GM21526 (cell line): ENCODE data around the gene NLK.

ENCODE experiments used
- ATAC-seq: cut with Tn5 transposase; IDR thresholded peaks from one replicate; pipeline ENCODE4 v1.9.1; 2021; ENCODE audit warnings: moderate library complexity; ENCODE audit not compliant: unreplicated experiment, low FRiP score

NLK gene

GRCh38 chr17:28039251-28039650 lies 3.2 kb upstream of the NLK start:
- ATAC-seq, result no peak

GRCh38 chr17:28040406-28040805 lies 2.1 kb upstream of the NLK start:
- ATAC-seq, result no peak

- ATAC-seq, result peak; percentile 85
Observed at GRCh38 chr17:28041068-28041843, 1.2 kb upstream of the NLK start.

- peak; percentile 14 for ATAC-seq
Observed at GRCh38 chr17:28041844-28042656, 427 bp upstream of the NLK start.

- no peak for ATAC-seq
Observed at GRCh38 chr17:28042721-28043291, 329 bp downstream of the NLK start.

- ATAC-seq, result no peak
Observed at GRCh38 chr17:28043296-28043695, 819 bp downstream of the NLK start.

DNA sequence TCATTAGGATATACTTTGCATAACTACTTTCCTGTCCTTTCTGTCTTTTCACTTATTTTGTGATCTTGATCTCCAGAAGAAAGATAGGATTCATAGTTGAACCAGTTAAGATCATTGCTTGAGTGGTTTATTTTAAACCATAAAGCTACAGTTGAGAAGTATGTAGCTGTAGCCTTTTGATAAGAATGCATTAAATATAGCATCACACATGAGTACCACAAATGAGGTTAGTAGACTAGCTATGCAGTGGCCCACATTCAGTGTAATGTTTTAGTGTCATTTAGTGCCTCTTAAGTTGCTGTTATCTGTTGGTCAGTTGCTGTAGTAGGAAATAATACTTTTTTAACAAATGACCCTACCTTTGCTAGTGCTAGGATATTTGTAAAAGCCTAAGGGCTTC lies 1.3 kb downstream of the NLK start:
- no peak for ATAC-seq

DNA sequence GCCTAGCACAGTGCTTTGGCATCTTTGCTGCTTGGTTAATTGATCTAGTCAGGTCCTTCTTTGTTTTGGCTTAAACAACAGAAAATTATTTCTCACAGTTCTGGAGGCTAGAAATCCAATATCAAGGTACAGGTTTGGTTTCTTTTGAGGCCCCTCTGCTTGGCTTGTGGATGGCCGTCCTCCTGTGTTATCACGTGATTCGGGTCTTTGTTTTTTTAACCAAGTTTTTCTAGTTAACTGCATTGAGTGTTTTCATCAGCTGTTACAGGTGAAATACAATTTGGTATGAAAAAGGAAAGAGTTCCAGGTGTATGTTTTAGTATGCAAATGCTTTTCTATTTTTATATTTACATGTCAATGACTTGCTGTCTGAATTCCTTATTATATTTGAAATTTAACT lies 2.8 kb downstream of the NLK start:
- no peak for ATAC-seq

- ATAC-seq, result no peak
Observed at GRCh38 chr17:28046034-28046825, 3.8 kb downstream of the NLK start.

- ATAC-seq, result no peak
Observed at GRCh38 chr17:28047806-28048205, 5.3 kb downstream of the NLK start.

- ATAC-seq, result no peak
Observed at GRCh38 chr17:28049071-28049470, 6.6 kb downstream of the NLK start.

- ATAC-seq, result no peak
Observed at GRCh38 chr17:28053044-28053670, 10.7 kb downstream of the NLK start.

DNA sequence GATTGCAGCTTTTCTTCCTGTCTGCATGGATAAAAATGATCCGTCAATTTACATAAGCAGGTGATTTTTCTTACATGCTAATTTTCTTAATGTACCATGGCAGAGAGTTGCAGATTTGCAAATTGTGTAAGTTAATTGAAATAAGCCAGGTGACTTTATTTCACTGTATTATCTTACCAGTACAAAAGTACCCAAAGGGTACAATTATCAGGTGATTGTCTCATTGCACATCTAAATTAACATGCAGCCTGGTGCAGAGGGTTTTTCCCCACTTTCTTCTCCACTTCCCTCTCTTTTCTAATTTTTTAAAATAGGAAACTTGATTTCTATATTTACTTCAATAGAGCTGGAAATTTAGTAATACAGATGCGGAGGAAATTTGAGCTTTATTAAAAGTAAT lies 11.2 kb downstream of the NLK start:
- ATAC-seq, result no peak

- no peak for ATAC-seq
Observed at GRCh38 chr17:28055546-28056275, 13.2 kb downstream of the NLK start.

GRCh38 chr17:28056276-28056620 lies 13.8 kb downstream of the NLK start:
- no peak for ATAC-seq

GRCh38 chr17:28057731-28058246 lies 15.3 kb downstream of the NLK start:
- ATAC-seq, result peak; percentile 72

- no peak for ATAC-seq
Observed at GRCh38 chr17:28059675-28060074, 17.2 kb downstream of the NLK start.

- no peak for ATAC-seq
Observed at GRCh38 chr17:28065706-28066105, 23.2 kb downstream of the NLK start.

DNA sequence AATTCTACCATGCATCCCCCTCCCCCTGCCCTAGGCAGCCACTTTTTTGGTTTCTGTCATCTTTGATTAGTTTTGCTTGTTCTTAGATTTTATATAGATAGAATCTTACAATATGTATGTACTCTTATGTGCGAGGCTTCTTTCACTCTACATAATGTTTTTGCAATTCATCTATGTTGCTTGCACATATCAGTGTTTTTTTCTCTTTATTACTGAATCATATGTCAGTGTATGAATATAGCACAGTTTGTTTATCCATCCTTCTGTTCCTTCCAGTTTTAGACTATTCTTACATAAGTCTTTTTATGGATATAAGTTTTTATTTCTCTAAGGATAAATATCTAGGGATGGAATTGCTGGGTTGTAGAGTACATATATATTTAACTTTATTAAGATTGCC lies 26.6 kb downstream of the NLK start:
- ATAC-seq, result no peak

DNA sequence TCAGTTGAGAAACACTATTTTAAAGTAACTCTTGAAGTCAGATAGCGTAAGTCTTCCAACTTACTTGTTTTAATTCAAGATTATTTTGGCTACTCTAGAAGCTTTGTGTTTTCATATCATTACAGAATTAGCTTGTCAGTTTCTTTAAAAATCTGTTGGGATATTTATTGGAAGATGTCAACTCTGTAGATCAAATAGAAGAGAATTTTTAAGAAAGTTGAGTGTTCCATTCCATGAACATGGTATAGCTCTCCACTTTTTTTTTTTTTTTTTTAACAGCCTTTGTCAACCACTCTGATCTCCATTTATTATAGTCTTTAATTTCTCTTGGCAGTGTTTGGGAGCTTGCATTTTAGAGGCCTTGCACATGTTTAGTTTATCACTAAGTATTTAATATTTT lies 28.7 kb downstream of the NLK start:
- ATAC-seq, result no peak
